Measurements from ENCODE around the gene TMC8.
A peak's percentile ranks its signal among the peaks of the same experiment; 100 is the strongest.
"Not testable (repeated sequence)": the region's sequence is repeated elsewhere in the genome, so short reads cannot be mapped to it uniquely, and the experiment has no call there.

TMC8 gene

DNA sequence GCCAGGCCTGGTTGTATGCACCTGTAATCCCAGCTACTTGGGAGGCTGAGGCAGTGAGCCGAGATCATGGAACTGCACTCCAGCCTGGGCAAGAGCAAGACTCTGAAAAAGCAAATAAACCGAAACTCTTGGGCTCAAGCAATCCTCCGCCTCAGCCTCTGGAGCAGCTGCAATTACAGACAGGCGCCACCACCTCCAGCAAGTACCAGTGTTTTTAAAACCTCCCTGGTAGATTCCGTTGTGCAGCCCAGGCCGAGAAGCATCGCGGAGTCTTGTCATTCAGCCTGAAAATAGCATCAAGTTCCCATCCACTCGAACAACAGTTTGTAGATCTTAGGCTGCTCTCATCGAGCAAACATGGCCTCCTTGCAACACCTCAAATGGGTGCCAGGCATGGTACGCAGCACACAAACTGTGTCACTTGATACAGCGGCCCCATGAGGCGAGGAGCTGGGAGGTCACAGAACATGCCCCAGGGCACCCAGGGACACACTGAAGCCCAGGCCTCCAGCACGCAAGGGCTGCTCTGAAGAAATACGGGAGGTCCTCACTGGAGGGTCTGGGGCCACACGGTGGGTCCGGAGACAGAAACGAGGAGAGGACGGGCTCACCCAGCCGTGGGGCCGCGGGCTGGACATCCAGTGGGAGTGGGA, 20.1 kb upstream of the TMC8 start:
- no peak for DNase-seq (ENCODE audit: low read depth in 3 of 3)

DNA sequence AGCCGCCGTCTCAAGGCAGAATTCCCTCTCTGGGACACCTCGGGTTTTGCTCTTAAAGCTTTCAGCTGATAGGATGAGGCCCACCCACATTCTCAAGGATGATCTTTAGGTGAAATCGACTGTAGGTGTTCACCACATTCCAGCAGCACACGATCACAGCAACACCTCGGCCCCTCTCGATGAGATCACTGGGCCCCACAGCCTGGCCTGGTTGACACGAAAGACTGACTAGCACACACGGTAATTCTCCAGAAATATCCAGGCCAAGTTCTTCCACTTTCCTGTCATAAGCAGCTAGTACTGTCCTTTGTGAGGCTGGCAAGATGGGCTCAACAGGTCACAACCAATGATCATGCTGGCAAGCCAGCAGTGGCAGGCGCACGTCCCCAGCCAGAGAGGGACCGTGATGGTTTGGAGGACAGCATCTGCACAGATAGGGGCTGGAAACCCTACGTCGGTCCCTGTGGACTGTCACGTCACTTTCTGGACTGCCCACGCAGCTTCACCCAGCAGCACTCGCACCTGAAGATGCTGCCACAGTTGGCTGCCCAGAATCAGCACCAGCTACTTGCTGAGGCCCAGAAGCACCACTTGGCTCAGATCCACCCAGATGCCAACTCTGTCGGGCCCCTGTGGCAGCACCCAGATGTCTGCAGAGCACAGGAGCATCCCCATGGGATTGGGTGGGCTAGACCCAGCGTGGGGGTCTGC, 19.4 kb upstream of the TMC8 start:
- no peak for DNase-seq (ENCODE audit: low read depth in 3 of 3)

DNA sequence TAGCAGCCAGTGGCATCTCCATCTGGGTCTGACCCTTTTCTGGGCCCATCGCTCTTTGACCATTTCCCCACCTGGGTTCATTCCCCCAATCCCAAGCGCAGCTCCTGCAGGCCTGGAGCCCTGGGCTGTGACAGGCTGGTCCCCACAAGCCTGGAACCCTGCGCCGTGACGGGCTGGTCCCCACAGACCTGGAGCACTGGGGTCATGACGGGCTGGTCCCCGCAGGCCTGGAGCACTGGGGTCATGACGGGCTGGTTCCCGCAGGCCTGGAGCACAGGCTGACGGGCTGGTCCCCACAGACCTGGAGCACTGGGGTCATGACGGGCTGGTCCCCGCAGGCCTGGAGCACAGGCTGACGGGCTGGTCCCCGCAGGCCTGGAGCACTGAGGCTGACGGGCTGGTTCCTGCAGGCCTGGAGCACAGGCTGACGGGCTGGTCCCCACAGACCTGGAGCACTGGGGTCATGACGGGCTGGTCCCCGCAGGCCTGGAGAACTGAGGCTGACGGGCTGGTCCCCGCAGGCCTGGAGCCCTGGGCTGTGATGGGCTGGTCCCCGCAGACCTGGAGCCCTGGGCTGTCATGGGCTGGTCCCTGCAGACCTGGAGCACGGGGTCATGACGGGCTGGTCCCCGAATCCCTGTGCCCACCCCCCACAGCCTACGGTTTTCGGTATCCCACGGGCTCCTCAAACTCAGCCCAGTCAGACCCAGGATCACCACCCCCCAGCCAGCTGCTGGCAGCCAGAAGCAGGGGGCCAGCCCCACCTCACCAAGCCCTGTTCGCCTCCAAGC, 18.6 kb upstream of the TMC8 start:
- DNase-seq (ENCODE audit: low read depth in 3 of 3), result no peak

DNA sequence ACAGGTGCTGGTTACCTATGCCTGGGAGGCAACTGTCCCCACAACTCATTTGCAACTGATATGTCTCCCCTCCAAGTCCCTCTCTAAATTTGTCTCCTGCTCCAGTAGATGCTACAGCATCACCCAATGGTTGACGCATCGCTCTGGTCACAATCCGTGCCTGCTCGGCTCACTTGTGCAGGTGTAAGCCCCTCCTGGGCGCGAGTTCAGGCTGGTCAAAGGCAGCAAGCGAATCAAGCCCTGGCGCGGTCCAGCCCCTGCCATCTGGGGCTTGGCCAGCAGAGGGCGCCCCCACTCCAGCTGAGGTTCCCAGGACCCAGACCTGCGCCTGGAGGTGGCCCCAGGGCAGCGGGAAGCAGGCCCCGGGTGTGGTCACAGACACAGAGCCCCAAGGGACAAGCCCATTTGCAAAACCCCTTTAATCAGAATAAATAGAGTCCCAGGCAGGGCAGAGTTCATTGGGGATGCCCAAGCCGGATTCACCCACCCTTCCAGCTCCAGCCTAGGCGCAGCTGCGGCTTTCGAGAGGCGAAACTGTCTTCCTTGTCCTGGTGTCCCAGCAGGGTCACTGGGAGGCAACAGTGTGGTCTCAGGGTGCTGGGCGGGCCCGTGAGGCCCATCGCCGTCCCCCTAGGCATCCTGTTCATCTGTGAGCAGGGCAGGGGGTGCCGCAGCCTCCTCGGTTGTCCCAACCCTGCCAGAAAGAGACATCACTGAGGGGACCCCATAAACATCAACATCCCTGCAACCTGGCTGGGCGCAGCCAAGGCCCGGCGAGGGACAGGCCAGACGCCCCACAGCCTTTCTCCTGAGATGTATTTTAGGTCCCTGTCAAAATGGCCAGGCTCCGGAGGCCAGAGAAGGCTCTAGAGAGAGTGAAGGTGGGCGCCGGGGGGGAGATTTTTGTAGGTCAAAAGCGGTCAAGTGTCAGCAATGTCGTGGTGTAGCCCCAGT, 17.8 kb upstream of the TMC8 start:
- DNase-seq (ENCODE audit: low read depth in 3 of 3), result peak; percentile 60 to 76 (median 64)

DNA sequence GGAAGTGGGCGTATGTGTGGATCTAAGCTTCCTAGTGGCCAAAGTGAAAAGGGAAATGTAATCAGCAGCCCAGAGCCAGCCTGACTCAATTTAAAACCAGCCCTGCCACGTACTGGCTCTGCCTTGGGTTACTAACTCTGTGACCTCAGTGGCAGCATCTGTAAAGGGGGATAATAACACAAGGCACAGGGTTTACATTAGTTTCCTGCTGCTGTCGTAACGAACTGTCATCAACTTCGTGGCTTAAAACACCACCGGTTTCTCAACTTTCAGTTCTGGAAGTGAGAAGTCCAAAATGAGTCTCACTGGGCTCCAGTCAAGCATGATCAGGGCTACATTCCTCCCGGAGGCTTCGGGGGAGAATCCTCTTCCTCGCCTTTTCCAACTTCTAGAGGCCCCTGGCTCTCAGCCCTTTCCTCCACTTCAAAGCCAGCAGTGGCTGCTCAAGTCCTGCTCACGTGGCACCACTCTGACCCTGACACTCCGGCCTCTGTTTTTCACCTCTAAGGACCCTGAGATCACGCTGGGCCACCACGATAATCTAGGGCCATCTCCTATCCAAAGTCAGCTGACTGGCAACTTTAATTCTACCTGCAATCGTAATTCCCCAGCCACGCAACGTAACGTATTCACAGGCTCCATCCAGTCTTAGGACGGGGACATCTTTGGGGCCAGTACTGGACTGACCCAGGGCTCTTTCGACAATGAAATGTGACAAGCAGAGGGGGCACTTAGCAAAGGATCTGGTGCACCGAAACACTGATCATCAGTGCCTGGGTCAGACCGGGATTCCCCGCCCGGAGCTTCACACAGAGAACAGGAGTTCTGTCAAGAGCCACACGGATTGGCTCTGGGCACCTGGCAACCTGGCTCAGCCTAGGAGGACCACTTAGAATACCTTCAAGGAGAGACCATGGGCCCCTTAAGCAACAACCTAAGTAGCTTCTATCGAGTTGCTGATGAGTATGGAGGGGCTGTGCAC, 16.5 kb upstream of the TMC8 start:
- DNase-seq (ENCODE audit: low read depth in 3 of 3), result no peak

DNA sequence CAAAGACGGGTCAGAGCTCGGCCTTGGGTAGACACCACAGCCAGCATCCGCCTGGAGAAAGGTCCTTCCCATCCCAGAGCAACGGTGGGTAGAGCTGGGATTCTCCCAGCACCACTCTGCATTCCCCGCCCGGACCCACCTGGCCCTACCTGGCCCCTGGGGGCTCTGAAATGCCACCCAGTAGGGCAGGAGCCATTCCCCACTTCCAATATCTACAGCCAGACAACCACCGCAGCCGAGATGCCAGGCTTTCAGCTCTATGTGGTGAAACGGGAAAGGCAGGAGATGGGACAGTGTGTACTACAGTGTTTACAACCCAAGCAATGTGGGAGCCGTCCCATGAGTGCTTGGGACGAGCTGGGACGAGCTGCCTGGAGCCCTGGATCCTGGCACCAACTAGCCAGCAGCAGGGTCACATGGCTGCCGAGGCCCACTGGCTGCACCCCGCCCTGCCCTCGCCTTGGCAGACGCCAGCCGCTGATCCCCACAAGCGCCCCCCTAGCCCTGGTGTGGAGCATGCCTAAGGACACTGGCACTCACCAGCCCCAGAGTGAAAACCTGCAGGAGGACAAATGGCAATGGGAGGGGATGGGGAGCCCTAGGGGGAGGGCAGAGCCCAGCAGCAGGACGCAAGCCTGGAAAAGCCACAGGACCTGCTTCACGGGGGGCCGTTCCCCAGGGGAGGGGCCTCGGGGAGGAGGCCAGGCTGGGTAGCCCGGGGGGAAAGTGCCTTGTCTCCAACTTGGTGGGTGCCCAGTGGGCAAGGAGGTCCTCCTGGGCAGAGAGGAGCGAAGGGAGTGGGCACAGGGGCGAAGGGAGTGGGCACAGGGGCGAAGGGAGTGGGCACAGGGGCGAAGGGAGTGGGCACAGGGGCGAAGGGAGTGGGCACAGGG, 15.5 kb upstream of the TMC8 start:
- DNase-seq (ENCODE audit: low read depth in 3 of 3), result no peak

DNA sequence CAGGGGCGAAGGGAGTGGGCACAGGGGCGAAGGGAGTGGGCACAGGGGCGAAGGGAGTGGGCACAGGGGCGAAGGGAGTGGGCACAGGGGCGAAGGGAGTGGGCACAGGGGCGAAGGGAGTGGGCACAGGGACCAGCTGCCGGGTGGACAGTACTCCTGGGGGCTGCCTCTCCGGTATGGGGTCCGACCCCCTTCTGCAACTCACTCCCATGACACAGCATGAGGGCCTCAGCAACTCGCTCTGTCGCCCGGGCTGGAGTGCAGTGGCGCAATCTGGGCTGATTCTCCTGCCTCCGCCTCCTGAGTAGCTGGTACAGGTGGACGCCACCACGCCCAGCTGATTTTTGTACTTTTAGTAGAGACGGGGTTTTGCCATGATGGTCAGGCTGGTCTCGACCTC, 14.8 kb upstream of the TMC8 start:
- not testable (repeated sequence) for DNase-seq (ENCODE audit: low read depth in 3 of 3)

DNA sequence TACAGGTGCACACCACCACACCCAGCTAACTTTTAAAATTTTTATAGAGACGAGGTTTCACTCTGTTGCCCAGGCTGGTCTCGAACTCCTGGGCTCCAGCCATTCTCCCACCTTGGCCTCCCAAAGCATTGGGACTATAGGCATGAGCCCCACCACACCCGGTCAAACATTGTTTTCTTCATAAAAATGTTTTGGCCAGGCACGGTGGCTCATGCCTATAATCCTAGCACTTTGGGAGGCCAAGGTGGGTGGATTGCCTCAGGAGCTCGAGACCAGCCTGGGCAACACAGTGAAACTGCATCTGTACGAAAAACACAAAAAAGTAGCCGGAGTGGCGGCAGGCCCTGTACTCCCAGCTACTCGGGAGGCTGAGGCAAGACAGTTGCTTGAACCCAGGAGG, 14.2 kb upstream of the TMC8 start:
- DNase-seq (ENCODE audit: low read depth in 3 of 3), result no peak

DNA sequence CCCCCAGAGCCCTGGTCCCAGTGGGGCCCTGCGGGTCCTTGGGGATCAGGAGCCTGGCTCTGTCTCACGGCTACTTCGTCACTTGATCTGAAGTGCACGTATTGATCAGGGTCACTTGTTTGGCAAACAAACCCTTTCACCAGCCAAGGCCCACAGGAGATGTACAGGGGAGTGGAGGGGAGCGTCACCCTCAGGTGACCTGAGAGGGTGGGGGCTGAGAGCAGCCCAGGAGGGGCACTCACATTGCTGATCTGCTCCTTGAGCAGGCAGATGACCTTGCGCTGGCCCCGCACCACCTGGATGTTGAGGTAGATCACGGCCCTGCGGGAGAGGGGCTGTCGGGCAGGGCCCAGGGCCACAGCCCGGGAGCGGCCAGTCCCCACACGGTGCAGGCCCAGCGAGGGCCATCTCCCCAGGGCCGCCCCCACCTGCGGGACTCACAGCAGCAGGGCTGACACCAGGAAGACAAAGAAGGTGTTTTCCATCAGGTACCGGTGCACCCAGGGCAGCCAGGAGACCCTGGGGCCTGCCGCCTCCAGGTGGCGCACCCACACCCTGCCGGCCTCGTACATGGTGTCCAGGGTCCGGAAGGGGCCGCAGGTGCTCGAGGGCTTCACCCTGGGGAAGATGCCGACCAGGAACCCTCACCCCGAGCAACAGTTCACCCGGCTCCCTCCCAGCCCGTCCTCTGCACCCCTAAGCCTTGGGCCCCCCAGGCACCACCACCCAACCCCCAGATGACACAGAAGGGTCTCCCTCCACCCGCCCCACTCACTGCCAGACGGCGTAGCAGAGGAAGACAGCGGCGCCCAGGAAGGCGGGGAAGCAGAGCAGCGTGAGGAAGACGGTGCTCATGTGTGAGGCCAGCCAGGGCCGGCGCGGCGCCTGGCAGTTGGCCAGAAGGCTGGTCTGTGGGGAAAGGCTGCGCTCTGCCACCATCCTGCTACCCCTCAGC, 13.3 kb upstream of the TMC8 start:
- no peak for DNase-seq (ENCODE audit: low read depth in 3 of 3)

DNA sequence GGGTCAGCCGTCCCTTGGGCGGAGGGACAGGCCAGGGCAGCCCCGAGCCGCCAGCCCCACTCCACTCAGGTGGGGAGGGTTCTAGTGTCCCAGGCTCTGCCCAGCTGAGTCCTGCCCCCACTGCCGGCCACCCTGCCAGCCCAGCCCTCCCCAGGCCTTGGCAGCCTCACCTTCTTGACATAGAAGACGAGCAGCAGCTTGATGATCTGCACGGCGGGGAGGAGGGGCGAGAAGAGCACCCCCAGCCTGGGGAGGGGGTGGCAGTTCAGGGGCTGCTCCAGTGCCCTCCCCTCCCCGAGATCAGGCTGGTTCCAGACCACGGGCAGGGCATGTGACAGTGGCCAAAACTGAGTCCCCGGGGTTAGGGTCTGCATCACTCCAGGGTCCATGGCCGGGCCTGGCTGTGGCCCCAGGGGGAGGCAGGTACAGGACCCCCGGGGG, 11.8 kb upstream of the TMC8 start:
- no peak for DNase-seq (ENCODE audit: low read depth in 3 of 3)

DNA sequence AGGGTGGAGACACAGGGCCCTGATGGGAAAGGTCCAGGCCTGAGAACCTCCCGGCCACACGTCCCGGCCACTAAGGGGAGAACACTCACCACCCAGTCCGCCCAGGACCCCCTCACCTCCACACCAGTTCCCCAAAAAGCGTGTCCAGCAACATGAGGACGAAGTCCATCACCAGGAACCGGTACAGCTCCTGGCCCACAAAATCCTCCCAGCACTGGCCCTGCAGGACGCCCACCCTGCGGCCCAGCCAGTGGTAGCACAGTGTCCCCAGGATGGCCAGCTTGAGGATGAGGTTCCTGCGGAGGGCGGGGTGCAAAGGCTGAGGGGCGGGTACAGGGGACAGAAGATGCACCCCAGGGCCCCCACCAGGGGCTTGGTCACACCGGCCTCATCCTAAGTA, 10.0 kb upstream of the TMC8 start:
- DNase-seq (ENCODE audit: low read depth in 3 of 3), result no peak

DNA sequence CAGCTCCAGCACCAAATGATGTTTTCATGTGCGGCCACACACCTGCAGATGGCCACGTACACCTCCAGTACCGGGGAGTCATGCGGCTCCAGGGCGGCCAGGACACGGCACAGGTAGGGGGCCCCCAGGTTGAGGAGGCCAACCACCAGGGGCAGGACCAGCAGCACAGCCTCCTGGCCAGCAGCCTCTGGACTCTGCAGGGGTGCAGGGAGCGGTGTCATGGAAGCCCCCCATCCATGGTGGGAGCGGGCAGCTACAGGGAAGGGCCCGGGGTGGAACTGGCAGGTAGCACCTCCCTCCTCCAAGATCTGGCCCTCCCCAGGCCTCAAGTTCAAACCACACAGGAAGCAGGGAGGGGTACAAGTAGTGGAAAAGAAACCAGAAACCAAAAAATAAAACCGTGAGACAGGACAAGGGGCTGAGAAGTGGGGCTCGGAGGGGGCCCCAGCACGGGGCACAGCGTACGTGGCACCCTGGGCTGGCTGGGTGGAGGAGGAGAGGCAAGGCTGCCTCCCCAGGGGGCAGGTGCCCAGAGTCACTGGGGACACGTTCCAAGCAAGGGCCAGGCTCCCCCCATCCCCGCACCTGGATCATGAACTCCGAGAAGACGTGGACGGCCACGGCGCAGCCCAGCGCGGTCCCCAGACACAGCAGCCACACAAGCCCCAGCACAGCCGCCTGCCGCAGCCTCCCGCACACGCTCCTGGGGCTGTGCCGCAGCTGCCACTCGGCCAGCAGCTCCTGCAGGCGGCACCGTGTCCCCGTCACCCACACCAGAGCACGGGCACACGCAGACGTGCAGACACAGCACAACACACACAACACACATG, 9.4 kb upstream of the TMC8 start:
- no peak for DNase-seq (ENCODE audit: low read depth in 3 of 3)

DNA sequence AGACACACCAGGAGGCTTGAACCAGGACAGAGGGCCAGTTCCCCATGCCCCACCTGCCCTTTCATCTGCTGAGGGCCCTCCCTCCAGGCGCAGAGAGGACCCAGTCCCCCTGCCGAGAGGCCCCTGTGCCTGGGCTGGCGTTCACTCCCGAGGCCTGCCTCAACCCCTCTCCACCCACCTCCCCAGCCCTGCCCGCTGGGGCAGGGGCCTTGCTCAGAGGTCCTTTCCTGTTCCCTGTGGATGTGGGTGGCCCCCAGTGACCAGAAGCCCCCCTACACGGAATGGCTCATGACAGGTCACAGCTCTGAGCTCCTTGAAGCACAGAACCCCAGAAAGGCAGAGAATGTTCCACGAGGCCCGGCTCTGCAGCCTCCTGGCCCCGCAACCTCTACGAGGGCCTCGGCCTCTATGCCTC, 8.8 kb upstream of the TMC8 start:
- no peak for DNase-seq (ENCODE audit: low read depth in 3 of 3)

DNA sequence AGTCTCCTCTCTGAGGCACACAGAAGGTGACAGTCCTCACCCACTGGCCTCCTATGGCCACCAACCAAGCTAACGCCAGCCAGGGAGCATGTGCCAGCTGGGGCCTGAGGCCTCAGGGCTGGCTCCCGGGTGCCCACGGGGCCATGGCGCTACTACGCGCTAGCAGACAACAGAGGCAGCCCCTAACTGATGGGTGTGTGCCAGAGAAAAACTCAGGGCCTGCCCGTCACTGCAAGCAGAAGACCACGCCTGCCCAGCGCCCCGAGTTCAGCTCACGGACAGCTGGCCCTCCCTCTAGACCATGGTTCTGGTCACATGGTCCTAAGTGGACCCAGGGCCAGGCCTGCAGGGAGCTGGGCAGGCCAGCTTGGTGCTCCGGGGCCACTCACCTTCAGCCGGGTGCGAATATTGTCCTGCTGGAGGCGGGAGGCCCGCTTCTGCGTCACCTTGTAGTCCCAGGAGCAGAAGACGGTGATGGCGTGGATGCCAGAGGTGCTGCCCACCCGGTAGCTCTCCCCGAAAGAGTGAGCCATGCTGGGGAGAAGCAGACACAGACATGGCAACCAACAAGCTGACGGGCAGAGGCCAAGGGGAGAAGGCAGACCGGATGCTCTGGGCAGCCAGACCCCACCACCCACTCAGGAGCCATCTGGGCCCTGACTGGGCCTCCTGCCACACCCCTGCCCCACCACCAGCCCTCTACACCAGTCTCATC, 8.2 kb upstream of the TMC8 start:
- DNase-seq (ENCODE audit: low read depth in 3 of 3), result no peak

DNA sequence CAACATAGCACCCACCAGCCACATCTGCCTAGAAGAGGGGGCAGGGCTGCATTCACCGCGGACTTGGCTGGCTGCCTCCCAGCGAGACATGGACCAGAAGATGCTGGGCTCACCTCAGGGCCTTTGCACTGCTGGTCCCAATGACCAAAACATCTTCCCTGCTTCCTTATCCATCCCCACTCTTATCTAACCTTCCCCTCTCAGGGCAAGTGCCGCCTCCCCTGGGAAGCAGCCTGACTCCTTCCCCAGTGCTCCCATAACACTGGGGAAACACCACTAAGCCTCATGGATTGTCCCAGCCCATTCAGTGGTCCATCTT, 7.7 kb upstream of the TMC8 start:
- no peak for DNase-seq (ENCODE audit: low read depth in 3 of 3)

DNA sequence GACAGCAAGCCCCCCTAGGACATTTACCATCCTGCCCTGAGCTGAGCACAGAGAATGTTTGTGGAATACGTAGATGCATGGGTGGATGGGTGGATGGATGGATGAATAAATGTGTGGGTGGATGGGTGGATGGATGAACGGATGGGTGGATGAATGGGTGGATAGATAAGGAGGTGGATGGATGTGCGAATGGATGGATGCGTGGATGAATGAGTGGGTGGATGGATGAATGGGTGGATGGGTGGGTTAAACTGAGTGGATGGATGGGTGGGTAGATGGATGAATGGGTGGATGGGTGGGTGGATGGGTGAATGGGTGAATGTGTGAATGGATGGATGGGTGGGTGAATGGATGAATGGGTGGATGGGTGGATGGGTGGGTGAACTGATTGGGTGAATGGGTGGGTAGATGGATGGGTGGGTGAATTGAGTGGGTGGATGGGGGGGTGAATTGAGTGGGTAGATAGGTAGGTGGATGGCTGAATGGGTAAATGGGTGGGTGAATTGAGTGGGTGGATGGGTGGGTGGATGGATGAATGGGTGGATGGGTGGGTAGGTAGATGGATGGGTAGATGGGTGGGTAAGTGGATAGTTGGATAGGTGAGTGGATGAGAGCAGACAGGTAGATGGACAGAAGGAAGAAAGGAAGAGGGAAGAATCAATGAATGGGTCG, 7.2 kb upstream of the TMC8 start:
- DNase-seq (ENCODE audit: low read depth in 3 of 3), result no peak

Measured in stimulated activated CD4-positive, alpha-beta T cell treated with anti-CD3 and anti-CD28 coated beads, TNF-alpha, amount 100 ng/mL, for 4 hours (primary cell).